H1 (cell line): ENCODE data around the gene CACNA1F.

Experiments used
- CTCF ChIP-seq, 3 experiments: IDR thresholded peaks; 1 replicate in 2 of 3; 2 replicates in 1 of 3; pipeline versions ENCODE4 v1.5.1 to v1.6.1; 2011; ENCODE audit warnings: low read length in 3 of 3, mild to moderate bottlenecking in 3 of 3, inconsistent platforms in 2 of 3, low read depth in 1 of 3, moderate library complexity in 1 of 3; ENCODE audit not compliant: insufficient read depth in 1 of 3; ENCODE audit errors: control extremely low read depth in 1 of 3
- POLR2A ChIP-seq, 2 experiments: IDR thresholded peaks; 1 replicate in 1 of 2; 2 replicates in 1 of 2; pipeline ENCODE4 v1.6.1; 2011; ENCODE audit warnings: low read depth in 2 of 2, low read length in 2 of 2, mild to moderate bottlenecking in 2 of 2; ENCODE audit errors: control extremely low read depth in 1 of 2
- ZNF274 ChIP-seq: IDR thresholded peaks from 2 replicates; pipeline ENCODE4 v1.7.0; 2012; ENCODE audit warnings: low read length, borderline replicate concordance; ENCODE audit errors: extremely low read depth

- TF ChIP-seq CTCF (IDR thresholded peaks at IDR 0.05; ENCODE audit: control extremely low read depth in 1 of 3, insufficient read depth in 1 of 3, low read depth in 1 of 3, low read length in 3 of 3) (no peak), POLR2A (IDR thresholded peaks at IDR 0.05; ENCODE audit: control extremely low read depth in 1 of 2, low read depth in 2 of 2, low read length in 2 of 2) (no peak), ZNF274 (no peak)
These were observed 20.3 kb downstream of the CACNA1F start for GRCh38 chrX:49212861-49213260.
